GM23338 (cell line): ENCODE measurements around the gene CHRD. TPM values are rescaled to one million over a fixed set of nuclear protein-coding genes. Genes with fewer than 3 reads are reported as not detected.

Experiments used
- EZH2phosphoT487 ChIP-seq: fragments of 200-600 bp; sonication (generic); IDR thresholded peaks from one replicate; pipeline ENCODE4 v1.8.1; 2018; ENCODE audit warnings: antibody characterized with exemption; ENCODE audit not compliant: unreplicated experiment
- JUNB ChIP-seq: IDR thresholded peaks from one replicate; pipeline ENCODE4 v1.6.1; 2016; ENCODE audit warnings: antibody characterized with exemption; ENCODE audit not compliant: unreplicated experiment
- POLR2AphosphoS5 ChIP-seq: IDR thresholded peaks from 2 replicates; pipeline ENCODE4 v1.6.1; 2016; ENCODE audit warnings: antibody characterized with exemption, low read depth
- STAT1 ChIP-seq: IDR thresholded peaks from one replicate; pipeline ENCODE4 v1.6.1; 2016; ENCODE audit warnings: antibody characterized with exemption; ENCODE audit not compliant: unreplicated experiment
- ZNF114 ChIP-seq: fragments of 250-450 bp; sonication (Bioruptor Pico); IDR thresholded peaks from 2 replicates; pipeline ENCODE4 v1.5.0; 2020; ENCODE audit warnings: mild to moderate bottlenecking, moderate library complexity
- ZNF331 ChIP-seq: fragments of 250-450 bp; sonication (Bioruptor Pico); IDR thresholded peaks from 2 replicates; pipeline ENCODE4 v1.5.0; 2020; ENCODE audit warnings: low read depth, mild to moderate bottlenecking, moderate library complexity
- polyA plus RNA-seq: library from polyadenylated mRNA; unstranded; fragments of >200 nt; fragmentation: Nextera tagmentation; extraction: Ambion mirVana; gene quantifications from 2 replicates; pipeline ENCODE4 v1.2.1, GENCODE V29; 2016
- total RNA-seq: library from RNA; depleted of rRNA; stranded (reverse); fragments of >200 nt; shearing (Covaris generic); gene quantifications from 2 replicates; pipeline ENCODE4 v1.2.3, GENCODE V29; 2014
- TF ChIP-seq, protein P1 (sequence below): fragments of 250-450 bp; sonication (Bioruptor Pico); IDR thresholded peaks from 2 replicates; pipeline ENCODE4 v1.5.0; 2020; ENCODE audit warnings: mild to moderate bottlenecking, moderate library complexity
- TF ChIP-seq, protein P2 (sequence below): IDR thresholded peaks from 2 replicates; pipeline ENCODE4 v1.6.1; 2016; ENCODE audit warnings: antibody characterized with exemption
- TF ChIP-seq, protein P3 (sequence below): IDR thresholded peaks from one replicate; pipeline ENCODE4 v1.6.1; 2018; ENCODE audit warnings: antibody characterized with exemption; ENCODE audit not compliant: unreplicated experiment

Gene CHRD
- total and polyA plus RNA-seq, 2 experiments from 2014 or later: 0.34 to 0.66 TPM

DNA sequence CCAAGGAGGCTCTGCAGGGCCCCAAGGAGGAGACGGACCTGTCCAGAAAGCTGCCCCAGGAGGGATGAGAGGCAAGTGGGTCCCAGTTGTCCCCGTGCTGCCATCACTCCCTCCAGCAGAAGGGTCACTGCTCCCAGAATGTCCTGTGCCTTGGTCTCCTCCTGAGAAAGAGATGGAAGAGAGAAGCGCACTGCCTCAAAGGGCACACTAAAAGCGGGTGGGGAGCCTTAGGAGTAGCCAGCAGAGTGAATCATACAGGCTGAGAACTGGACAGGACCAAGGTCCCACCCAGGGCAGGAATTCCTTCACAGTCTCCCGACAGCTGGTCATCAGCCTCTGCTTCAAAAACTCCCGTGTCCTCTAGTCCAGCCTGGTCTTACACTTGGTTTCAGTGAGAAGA is 6.4 kb upstream of the CHRD start (continued):
- TF ChIP-seq, protein P1, sequence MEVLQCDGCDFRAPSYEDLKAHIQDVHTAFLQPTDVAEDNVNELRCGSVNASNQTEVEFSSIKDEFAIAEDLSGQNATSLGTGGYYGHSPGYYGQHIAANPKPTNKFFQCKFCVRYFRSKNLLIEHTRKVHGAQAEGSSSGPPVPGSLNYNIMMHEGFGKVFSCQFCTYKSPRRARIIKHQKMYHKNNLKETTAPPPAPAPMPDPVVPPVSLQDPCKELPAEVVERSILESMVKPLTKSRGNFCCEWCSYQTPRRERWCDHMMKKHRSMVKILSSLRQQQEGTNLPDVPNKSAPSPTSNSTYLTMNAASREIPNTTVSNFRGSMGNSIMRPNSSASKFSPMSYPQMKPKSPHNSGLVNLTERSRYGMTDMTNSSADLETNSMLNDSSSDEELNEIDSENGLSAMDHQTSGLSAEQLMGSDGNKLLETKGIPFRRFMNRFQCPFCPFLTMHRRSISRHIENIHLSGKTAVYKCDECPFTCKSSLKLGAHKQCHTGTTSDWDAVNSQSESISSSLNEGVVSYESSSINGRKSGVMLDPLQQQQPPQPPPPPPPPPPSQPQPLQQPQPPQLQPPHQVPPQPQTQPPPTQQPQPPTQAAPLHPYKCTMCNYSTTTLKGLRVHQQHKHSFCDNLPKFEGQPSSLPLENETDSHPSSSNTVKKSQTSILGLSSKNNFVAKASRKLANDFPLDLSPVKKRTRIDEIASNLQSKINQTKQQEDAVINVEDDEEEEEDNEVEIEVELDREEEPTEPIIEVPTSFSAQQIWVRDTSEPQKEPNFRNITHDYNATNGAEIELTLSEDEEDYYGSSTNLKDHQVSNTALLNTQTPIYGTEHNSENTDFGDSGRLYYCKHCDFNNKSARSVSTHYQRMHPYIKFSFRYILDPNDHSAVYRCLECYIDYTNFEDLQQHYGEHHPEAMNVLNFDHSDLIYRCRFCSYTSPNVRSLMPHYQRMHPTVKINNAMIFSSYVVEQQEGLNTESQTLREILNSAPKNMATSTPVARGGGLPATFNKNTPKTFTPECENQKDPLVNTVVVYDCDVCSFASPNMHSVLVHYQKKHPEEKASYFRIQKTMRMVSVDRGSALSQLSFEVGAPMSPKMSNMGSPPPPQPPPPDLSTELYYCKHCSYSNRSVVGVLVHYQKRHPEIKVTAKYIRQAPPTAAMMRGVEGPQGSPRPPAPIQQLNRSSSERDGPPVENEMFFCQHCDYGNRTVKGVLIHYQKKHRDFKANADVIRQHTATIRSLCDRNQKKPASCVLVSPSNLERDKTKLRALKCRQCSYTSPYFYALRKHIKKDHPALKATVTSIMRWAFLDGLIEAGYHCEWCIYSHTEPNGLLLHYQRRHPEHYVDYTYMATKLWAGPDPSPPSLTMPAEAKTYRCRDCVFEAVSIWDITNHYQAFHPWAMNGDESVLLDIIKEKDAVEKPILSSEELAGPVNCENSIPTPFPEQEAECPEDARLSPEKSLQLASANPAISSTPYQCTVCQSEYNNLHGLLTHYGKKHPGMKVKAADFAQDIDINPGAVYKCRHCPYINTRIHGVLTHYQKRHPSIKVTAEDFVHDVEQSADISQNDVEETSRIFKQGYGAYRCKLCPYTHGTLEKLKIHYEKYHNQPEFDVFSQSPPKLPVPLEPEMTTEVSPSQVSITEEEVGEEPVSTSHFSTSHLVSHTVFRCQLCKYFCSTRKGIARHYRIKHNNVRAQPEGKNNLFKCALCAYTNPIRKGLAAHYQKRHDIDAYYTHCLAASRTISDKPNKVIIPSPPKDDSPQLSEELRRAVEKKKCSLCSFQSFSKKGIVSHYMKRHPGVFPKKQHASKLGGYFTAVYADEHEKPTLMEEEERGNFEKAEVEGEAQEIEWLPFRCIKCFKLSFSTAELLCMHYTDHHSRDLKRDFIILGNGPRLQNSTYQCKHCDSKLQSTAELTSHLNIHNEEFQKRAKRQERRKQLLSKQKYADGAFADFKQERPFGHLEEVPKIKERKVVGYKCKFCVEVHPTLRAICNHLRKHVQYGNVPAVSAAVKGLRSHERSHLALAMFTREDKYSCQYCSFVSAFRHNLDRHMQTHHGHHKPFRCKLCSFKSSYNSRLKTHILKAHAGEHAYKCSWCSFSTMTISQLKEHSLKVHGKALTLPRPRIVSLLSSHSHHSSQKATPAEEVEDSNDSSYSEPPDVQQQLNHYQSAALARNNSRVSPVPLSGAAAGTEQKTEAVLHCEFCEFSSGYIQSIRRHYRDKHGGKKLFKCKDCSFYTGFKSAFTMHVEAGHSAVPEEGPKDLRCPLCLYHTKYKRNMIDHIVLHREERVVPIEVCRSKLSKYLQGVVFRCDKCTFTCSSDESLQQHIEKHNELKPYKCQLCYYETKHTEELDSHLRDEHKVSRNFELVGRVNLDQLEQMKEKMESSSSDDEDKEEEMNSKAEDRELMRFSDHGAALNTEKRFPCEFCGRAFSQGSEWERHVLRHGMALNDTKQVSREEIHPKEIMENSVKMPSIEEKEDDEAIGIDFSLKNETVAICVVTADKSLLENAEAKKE (CRISPR knock-in tag): no peak
- TF ChIP-seq STAT1 (no peak), ZNF114 (CRISPR knock-in tag) (no peak), JUNB (no peak), POLR2AphosphoS5 (no peak), EZH2phosphoT487 (no peak), ZNF331 (CRISPR knock-in tag) (no peak)
- TF ChIP-seq, protein P2, sequence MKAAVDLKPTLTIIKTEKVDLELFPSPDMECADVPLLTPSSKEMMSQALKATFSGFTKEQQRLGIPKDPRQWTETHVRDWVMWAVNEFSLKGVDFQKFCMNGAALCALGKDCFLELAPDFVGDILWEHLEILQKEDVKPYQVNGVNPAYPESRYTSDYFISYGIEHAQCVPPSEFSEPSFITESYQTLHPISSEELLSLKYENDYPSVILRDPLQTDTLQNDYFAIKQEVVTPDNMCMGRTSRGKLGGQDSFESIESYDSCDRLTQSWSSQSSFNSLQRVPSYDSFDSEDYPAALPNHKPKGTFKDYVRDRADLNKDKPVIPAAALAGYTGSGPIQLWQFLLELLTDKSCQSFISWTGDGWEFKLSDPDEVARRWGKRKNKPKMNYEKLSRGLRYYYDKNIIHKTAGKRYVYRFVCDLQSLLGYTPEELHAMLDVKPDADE: no peak
- TF ChIP-seq, protein P3, sequence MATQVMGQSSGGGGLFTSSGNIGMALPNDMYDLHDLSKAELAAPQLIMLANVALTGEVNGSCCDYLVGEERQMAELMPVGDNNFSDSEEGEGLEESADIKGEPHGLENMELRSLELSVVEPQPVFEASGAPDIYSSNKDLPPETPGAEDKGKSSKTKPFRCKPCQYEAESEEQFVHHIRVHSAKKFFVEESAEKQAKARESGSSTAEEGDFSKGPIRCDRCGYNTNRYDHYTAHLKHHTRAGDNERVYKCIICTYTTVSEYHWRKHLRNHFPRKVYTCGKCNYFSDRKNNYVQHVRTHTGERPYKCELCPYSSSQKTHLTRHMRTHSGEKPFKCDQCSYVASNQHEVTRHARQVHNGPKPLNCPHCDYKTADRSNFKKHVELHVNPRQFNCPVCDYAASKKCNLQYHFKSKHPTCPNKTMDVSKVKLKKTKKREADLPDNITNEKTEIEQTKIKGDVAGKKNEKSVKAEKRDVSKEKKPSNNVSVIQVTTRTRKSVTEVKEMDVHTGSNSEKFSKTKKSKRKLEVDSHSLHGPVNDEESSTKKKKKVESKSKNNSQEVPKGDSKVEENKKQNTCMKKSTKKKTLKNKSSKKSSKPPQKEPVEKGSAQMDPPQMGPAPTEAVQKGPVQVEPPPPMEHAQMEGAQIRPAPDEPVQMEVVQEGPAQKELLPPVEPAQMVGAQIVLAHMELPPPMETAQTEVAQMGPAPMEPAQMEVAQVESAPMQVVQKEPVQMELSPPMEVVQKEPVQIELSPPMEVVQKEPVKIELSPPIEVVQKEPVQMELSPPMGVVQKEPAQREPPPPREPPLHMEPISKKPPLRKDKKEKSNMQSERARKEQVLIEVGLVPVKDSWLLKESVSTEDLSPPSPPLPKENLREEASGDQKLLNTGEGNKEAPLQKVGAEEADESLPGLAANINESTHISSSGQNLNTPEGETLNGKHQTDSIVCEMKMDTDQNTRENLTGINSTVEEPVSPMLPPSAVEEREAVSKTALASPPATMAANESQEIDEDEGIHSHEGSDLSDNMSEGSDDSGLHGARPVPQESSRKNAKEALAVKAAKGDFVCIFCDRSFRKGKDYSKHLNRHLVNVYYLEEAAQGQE: no peak
